Panc1 (cell line): ENCODE measurements around the gene GRIFIN.

Experiments used
- POLR2AphosphoS5 ChIP-seq: IDR thresholded peaks from 2 replicates; pipeline ENCODE4 v1.6.1; 2012; ENCODE audit warnings: mild to moderate bottlenecking, low read depth, low read length, moderate library complexity
- TF ChIP-seq, protein P1 (sequence below): fragments of 450-650 bp; IDR thresholded peaks from 2 replicates; pipeline ENCODE4 v1.5.1; 2017; ENCODE audit warnings: mild to moderate bottlenecking

GRCh38 chr7:2514473-2515423 is 38.5 kb upstream of the GRIFIN start:
- TF ChIP-seq, protein P1, sequence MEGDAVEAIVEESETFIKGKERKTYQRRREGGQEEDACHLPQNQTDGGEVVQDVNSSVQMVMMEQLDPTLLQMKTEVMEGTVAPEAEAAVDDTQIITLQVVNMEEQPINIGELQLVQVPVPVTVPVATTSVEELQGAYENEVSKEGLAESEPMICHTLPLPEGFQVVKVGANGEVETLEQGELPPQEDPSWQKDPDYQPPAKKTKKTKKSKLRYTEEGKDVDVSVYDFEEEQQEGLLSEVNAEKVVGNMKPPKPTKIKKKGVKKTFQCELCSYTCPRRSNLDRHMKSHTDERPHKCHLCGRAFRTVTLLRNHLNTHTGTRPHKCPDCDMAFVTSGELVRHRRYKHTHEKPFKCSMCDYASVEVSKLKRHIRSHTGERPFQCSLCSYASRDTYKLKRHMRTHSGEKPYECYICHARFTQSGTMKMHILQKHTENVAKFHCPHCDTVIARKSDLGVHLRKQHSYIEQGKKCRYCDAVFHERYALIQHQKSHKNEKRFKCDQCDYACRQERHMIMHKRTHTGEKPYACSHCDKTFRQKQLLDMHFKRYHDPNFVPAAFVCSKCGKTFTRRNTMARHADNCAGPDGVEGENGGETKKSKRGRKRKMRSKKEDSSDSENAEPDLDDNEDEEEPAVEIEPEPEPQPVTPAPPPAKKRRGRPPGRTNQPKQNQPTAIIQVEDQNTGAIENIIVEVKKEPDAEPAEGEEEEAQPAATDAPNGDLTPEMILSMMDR: no peak
- TF ChIP-seq POLR2AphosphoS5: no peak
